ENCODE measurements around the gene GTPBP10.
"Not testable (repeated sequence)": the region's sequence is repeated elsewhere in the genome, so short reads cannot be mapped to it uniquely, and the experiment has no call there.

Gene GTPBP10, protein sequence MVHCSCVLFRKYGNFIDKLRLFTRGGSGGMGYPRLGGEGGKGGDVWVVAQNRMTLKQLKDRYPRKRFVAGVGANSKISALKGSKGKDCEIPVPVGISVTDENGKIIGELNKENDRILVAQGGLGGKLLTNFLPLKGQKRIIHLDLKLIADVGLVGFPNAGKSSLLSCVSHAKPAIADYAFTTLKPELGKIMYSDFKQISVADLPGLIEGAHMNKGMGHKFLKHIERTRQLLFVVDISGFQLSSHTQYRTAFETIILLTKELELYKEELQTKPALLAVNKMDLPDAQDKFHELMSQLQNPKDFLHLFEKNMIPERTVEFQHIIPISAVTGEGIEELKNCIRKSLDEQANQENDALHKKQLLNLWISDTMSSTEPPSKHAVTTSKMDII

DNA sequence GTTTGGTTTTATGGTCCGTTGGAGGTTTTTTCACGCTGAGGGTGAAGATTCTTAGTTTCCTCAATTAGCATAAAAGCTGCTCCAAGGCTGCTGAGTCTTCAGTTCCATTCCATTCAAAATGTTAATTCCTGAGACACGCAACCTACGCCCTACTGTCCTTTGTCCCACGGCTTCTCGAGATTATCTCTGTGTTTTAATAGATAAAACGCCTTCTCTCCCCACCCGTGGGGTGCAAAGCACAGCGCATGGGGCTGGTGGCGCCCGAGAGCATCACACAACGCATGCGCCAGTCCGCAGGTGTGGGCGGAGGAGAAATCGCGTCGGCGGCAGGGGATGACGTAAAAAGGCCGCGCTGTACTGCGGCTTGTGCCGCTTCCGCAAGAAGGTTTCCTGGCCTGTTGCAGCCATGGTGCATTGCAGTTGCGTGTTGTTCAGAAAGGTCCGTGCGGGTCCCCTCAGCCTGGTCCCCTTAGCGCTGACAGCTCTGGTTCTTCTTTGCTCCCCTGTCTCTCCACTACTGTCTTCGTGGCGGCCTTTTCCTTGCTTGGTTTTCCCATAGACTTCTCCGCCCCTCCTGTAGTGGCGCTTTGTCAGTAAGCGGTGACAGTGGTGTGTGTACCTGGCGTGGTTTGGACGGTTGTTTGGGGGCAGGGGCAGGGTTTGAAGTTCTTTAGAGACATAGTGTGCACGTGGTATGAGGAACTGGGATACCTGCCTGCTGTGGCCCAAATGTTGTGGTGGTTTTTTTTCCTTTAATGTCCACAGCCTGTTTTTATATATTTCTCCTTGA is at the start of gene GTPBP10:
GTPBP10 (plus strand) TSS at position 381 of the 790 bp plus-strand sequence; CDS start at position 407, 26 bp downstream.
- DNase-seq: peak; percentile 77

DNA sequence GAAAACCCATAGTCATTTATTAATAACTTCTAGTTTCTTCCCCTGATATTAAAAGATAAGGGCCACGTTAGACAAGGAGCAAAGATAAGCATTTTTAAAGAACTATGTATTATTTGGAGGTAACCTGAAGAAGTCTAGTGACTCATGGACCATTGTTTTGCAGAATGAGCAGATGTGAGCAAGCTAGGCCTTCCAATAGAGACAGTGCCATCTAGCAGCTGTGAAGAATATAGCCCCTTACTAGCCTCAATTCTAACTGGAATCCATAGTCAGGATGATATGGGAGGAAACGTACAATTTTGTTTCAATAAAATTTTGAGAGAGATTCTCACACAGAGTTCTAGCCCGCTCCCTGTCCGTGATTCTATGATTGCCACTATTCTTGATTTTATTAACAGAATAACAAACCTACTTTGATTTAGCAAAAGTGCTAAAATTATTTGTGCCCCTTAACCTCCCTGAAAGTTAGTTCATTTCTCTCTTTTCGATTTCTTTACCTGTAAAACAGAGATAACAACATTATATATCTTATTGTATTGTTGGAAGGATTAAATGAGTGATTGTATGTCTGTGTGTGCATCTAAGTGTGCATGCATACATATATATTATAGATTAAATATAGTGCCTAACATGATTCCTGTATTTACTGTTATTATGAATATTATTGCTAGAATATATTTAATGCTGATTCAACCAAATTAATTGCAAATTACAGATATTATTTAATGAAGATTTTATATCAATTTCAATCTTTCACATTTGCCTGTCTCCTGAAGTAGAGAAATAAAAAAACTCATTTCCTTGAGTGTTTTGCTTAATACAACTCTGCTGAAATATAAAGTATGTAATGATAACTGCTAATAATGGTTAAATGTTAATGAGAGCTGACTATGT is 48.1 kb upstream of the GTPBP10 start:
- no peak for DNase-seq

DNA sequence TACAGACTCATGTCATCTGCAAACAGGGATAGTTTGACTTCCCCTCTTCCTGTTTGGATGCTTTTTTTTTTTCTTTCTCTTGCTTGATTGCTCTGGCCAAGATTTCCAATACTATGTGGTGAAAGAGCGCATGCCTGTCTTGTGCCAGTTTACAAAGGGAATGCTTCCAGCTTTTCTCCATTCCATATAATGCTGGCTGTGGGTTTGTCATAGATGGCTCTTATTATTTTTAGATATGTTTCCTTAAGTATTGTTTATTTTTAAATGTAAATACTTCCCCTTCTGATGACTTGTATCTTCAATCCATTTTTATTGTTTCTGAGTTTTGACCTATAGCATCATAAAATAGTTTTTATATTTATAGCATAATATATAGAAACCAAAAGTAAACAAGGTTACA is 43.3 kb upstream of the GTPBP10 start:
- no peak for DNase-seq

DNA sequence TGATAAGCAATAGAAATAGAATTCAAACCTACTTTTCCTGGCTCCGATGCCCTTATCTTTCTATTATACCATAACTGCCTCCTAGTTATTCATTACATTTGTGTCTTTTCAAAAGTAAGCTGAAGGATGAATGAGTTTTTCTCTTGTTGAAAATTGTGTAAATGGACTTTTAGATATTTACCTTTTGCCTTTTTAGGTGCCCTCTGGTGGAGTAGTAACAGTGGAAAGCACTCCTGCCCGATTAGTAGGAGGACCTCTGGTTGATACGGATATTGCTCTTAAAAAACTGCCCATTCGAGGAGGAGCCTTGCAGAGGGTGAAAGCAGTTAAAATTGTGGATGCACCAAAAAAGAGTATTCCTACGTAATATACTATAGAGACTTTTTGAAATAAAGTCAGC is 36.6 kb upstream of the GTPBP10 start:
- no peak for DNase-seq

DNA sequence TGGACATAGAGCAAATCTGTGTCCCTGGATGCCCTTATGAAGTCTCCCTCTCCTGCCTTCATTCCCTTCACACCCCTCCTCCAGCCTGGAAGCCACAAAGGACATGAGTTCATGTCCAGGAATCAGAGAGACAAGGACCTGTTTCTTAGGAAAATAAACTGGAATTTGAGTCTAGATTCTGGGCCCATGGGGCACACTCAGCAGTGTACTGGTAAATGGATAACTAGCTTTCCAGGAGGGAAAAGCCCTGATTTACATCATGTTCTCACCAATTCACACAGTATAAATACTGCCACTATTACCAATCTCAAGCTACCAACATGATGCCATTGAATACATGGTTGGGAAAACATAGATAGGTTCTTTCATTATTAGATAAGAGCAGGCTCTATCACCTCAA is 35.3 kb upstream of the GTPBP10 start:
- no peak for DNase-seq

DNA sequence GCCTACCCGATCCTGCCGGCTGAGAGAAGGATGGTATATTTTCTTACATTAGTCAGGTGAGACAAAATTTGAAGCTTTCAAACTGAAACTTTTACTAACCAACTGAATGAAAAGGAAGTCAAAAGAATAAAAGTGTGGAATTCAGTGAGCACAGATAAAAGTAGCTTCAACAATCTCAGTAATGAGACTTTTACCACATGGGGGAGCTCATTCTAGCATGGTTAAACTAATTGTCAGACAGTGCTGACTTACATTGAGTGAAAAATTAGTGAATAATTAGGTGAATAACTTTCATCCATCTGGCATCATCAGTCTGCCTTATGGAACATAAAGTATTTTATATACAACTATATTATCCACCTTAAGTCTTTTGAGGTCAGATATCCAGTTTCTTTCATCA is 33.8 kb upstream of the GTPBP10 start:
- no peak for DNase-seq

DNA sequence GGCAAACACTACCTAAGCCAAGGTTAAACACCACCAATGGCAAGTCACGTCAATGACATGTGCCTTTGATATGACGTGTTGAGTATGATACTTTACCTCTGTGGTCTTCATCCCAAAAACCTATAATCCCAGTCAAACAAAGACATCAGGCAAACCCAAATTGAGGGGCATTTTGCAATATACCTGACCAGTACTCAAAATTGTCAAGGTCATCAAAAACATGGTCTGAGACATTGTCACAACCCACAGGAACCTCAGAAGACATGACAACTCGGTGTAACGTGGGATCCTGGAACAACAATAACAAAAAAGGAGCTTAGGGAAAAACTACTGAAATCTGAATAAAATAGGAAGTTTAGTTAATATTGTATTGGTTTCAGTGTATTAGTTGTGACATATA is 32.6 kb upstream of the GTPBP10 start:
- DNase-seq: no peak

DNA sequence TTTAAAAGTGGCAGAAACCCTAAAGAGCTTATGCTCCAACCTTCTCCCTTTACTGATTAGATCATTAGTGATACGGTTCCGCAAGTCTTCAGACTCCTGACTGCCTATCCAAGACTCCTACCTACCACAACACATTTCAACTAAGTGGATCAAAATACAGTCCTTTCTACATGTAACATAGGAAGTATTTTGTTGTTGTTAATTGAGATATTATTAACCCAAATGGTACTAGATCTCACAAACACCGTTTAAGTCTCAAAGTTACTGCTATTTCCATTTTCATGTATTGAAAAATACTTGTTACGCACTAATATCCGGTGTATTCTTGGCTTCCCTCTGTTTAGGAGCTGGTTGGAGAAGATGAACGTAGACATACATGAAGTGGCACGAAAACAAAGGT is 26.5 kb upstream of the GTPBP10 start:
- no peak for DNase-seq

DNA sequence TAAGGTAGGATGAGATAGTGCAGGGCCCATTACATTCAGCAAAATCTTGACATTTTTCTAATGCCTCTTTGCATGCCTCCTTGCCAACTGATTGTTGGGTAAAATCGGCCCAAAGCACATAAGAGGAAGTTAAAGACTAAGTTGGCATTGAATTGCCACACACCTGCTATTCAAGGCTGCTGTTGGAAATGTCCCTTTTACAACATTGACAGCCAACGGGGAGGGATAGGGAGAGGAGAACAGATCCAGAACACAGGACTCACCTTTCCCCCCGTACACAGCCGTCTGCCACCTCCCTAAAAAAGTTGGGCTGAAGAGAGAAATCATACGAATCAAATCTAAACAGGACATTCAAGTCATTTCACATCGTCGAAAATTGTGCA is 26.1 kb upstream of the GTPBP10 start:
- DNase-seq: no peak

DNA sequence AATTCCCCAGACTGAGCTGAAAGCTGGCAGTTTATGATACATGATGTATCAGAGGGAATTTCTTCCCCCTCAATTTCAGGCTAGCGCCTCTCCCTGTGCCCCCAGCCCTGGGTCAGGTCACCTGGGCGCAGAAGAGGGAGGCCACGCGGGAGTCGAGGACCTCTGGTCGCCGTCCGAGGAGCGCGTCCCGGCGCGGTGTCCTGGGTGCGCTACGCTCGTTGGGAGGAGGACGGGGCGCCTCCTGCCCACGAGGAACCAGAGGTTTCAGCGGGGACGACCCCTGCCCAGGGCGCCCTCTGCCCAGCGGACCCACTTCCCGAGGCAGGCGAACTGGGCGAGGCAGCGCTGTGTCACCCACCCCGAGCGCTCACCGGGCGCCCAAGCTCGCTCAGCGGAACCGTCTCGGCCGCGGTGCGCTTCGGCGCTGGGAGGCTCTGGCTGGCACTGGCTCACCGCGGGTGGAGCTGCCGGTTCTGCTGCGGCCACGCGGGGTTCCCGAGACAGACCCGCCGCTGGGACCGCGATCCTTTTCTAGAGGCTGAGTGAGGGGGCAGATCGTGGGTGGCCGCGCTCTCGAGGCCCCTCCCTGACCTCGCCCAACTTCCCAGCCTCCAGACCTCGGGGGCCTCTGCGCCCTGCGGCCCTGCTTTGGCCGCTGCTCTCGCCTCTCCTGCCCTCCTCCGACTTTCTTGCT is 25.6 kb upstream of the GTPBP10 start, which contains the start of gene FAM237B:
FAM237B (minus strand) TSS at position 504 of the 694 bp plus-strand sequence. CDS start 1,556 bp downstream, outside the sequence.
- no peak for DNase-seq

DNA sequence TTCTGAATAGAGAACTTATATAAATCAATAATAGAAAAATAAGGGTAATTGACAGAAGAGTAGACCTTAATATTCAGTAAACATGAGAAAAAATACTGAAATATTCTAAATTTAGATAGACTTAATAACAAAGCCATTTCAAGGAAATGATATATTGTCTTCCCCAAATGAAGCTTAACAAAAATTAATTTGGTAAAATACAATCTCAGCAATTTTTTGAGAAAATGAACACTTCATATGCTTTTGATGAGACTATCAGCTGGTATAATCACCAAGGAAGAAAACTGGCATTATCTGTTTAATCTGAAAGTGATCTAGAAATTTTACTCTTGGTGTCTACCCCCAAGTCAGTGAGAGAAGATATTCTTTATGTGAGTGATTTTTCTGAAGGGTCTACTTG is 23.7 kb upstream of the GTPBP10 start:
- no peak for DNase-seq

DNA sequence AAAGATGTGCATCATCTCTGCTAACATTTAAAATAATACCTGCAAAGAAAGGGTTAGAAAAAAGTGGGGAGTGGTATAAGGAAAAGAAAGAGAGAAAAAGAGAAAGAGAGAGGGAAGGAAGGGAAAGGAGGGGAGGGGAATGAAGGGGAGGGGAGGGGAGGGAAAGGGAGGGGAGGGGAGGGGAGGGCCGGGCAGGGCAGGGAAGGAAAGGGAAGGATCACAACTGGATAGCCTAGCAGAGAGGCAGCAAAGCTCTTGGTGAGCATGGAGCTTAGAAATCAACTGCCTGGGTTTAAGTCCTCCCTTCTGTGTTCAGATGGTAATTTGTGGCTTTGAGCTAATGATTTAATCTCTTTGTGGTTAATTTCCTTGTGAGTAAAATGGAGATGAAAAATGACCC is 20.0 kb upstream of the GTPBP10 start:
- no peak for DNase-seq

DNA sequence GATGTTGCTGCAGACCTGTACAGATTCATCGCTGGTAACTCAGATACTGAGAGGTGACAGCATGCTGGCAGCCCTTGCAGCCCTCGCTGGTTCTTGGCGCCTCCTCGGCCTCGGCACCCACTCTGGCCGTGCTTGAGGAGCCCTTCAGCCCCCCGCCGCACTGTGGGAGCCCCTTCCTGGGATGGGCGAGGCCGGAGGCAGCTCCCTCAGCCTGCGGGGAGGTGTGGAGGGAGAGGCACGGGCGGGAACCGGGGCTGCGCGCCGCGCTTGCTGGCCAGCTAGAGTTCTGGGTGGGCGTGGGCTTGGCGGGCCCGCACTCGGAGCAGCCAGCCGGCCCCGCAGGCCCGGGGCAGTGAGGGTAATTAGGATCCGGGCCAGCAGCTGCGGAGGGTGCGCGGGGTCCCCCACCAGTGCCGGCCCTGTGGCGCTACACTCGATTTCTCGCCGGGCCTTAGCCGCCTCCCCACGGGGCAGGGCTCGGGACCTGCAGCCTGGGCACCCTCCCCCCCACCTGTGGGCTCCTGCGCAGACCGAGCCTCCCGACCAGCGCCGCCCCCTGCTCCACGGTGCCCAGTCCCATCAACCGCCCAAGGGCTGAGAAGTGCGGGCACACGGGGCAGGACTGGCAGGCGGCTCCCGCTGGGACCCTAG is 12.2 kb upstream of the GTPBP10 start:
- DNase-seq: no peak

DNA sequence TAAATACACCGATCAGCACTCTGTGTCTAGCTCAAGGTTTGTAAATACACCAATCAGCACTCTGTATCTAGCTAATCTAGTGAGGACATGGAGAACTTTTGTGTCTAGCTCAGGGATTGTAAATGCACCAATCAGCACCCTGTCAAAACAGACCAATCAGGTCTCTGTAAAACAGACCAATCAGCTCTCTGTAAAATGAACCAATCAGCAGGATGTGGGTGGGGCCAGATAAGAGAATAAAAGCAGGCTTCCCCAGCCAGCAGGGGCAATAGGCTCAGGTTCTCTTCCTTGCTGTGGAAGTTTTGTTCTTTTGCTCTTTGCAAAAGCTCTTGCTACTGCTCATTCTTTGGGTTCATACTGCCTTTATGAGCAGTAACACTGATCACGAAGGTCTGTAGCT is 11.6 kb upstream of the GTPBP10 start:
- not testable (repeated sequence) for DNase-seq

DNA sequence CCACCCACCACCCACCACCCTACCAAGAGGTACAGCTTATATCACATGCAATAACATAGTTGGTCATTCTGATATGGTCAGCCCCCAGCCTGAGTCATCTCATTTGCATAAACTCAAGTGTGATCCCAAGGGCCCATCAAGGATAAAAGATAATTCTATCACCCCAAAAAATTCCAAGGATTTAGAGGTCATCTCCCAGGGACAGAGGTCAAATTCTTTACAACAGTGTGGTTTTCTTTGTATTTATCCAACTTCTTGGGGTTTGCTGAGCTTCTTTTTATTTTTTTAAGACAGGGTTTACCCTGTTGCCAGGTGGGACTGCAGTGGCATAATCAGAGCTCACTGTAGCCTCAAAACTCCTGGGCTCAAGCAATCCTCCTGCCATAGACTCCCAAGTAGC is 9.4 kb upstream of the GTPBP10 start:
- no peak for DNase-seq

DNA sequence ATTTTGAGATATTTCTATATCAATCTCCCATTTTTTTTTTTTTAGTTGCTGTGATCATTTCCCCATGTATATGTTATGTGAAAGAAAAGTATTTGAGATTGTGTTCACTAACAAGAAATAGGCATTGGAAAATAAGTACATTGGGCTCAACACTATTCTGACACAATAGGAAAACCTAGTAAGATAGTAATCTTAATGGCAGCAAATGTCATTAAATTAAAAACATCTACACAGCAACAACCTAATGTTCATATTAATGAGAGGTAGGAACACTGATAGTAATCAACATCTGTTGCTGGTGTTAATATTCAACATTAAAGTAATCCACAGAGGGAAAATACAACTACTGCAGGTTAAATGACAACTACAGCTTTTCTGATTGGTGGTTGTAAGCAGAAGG is 1.5 kb upstream of the GTPBP10 start:
- no peak for DNase-seq

DNA sequence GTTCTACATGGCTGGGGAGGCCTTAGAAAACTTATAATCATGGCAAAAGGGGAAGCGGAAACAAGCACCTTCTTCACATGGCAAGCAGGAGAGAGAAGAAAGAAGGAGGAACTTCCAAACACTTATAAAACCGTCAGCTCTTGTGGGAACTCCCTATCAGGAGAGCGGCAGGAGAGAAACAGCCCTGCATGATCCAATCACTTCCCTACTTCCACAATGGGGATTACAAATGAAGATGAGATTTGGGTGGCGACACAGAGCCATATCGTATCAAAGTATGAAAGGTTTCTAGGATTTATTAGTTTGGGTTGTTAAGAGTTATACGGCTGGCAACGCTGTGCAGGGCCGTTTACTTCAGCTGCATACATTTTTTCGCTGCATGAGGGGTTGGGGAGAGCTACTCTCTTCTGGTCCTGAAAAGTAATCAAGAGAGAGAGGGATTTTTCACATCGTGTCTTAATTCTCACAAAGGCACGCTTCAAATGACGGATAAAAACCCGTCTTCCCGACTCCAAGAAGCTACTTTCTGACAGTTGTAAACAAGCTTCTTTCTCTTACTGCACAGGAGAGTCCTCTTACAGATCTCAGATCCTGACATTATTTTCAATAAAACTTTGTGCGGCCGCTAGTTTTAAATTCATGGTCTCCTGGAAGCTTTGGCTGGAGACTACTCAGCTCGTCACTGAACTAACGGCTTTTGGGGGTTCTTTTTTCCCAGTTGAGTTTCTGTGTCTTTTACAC is 751 bp upstream of the GTPBP10 start:
- DNase-seq: no peak

DNA sequence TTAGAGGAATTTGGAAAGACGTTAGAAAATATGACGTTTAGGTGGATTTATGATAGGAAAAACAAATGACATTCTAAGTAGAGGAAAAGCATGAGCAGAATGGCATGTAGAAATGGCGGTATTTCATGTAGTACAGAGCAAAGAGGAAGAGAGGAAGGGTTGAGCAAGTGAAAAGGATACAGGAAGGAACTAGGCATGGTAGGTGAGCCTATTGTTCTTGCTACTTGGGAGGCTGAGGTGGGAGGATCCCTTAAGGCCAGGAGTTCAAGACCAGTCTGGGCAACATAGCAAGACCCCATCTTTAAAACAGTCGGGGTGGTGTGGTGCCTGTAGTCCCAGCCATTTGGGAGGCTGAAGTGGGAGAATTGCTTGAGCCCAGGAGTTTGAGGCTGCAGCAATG is 1.2 kb downstream of the GTPBP10 start:
- DNase-seq: no peak

DNA sequence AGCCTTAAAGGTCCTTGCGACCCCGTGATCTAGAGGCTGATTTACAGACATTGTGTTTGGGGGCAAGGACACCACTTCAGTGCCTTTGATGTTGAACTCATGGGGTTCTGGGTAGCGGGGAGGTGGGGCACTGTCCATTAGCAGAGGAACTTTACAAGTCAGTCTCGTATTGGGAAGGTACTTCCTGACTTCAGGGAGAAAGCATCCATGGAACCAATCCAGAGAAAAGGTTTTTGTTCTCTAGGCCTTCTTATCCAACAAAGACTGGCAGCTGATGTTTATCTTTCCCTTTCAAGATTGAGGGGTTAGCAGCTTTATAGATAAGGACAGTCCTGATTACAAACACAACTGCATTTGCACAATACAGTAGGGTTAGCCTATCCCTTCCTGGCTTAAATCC is 2.8 kb downstream of the GTPBP10 start:
- no peak for DNase-seq

DNA sequence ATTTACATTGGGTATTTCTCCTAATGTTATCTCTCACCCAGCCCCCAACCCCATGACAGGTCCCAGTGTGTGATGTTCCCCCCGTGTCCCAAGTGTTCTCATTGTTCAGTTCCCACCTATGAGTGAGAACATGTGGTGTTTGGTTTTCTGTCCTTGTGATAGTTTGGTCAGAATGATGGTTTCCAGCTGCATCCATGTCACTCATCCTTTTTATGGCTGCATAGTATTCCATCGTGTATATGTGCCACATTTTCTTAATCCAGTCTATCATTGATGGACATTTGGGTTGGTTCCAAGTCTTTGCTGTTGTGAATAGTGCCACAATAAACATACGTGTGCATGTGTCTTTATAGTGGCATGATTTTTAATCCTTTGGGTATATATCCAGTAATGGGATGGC is 3.5 kb downstream of the GTPBP10 start:
- DNase-seq: not testable (repeated sequence)

DNA sequence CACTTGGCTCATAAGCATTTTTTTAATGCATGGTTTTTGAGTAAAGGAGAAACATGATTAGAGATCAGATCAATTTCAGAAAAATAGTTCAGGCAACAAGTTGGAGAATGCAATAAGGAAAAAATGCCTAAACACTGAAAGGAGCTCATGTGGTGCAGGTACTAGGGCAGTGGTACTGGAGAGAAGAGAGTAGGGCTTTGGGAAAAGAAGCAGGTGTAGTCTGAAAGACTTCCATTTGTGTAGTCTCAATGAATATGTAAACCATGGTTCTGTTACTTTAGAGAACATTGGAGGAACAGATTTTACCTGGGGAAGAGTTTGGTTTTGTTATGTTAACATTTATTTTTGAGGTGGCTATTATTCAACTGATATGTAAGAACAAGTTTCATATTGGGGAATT is 5.5 kb downstream of the GTPBP10 start:
- no peak for DNase-seq
